Activated CD4-positive, alpha-beta T cell treated with anti-CD3 and anti-CD28 coated beads, Interleukin-2, amount 50 U/mL, for 48 hours (primary cell): ENCODE measurements around the gene SARS2.
"Not testable (repeated sequence)": the region's sequence is repeated elsewhere in the genome, so short reads cannot be mapped to it uniquely, and the experiment has no call there.

ENCODE experiments used
- DNase-seq, 2 experiments: peaks; one replicate each; pipeline ENCODE4 v3.0.0-alpha.2; 2020

SARS2 gene

GRCh38 chr19:38946229-38947010, 15.9 kb upstream of the SARS2 start:
- DNase-seq: no peak

- no peak for DNase-seq
Measured at GRCh38 chr19:38945562-38946228, 15.1 kb upstream of the SARS2 start.

GRCh38 chr19:38944981-38945506, 14.5 kb upstream of the SARS2 start:
- no peak for DNase-seq

GRCh38 chr19:38942471-38943181, 12.1 kb upstream of the SARS2 start:
- DNase-seq: no peak

- DNase-seq: no peak
Measured at GRCh38 chr19:38941979-38942378, 11.4 kb upstream of the SARS2 start.

GRCh38 chr19:38941466-38941865, 10.9 kb upstream of the SARS2 start:
- not testable (repeated sequence) for DNase-seq

- no peak for DNase-seq
Measured at GRCh38 chr19:38939957-38940356, 9.4 kb upstream of the SARS2 start.

- no peak for DNase-seq
Measured at GRCh38 chr19:38933544-38933943, 3.0 kb upstream of the SARS2 start.

GRCh38 chr19:38932425-38933179, 2.0 kb upstream of the SARS2 start:
- DNase-seq: peak in 1 of 2 experiments; percentile 37

GRCh38 chr19:38931521-38931793, 894 bp upstream of the SARS2 start:
- DNase-seq: no peak

GRCh38 chr19:38930776-38931520, 385 bp upstream of the SARS2 start, which contains the start of gene MRPS12:
Gene MRPS12, plus strand, starts transcription at chr19:38930944. Its CDS starts 351 bp downstream, at chr19:38931295.
- peak; percentile 98 for DNase-seq

GRCh38 chr19:38928391-38929001, 2.1 kb downstream of the SARS2 start:
- DNase-seq: no peak

GRCh38 chr19:38924388-38924787, 6.2 kb downstream of the SARS2 start:
- no peak for DNase-seq

- DNase-seq: no peak
Measured at GRCh38 chr19:38922482-38922881, 8.1 kb downstream of the SARS2 start.

GRCh38 chr19:38921420-38922274, 8.9 kb downstream of the SARS2 start:
- DNase-seq: no peak

GRCh38 chr19:38920602-38921419, 9.8 kb downstream of the SARS2 start:
- no peak for DNase-seq

- DNase-seq: no peak
Measured at GRCh38 chr19:38919837-38920601, 10.5 kb downstream of the SARS2 start.

GRCh38 chr19:38918526-38918925, 12.0 kb downstream of the SARS2 start:
- no peak for DNase-seq

- DNase-seq: no peak
Measured at GRCh38 chr19:38917921-38918491, 12.6 kb downstream of the SARS2 start.
